ENCODE data around the gene AACS.

Gene AACS

GRCh38 chr12:125149160-125150108 lies 84.2 kb downstream of the AACS start:
- DNase-seq, result no peak

DNA sequence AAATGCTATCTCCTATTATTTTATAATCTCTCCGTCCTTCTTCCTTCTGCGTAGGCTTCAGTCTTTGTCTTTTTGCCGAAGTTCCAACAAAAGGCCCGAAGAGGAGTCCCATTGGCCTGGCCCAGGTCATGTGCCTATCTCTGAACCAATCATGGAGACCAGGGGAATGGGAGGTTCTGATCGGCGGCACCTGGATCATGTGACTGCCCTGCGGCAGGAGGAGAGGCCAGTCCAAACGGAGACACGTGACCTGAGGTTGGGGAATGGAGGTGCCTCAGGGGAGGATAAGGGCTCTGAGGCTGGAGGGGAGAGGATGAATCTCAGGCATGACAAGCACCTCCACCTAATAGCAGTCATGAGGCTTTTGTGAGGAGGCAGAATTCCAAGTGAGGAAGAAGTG lies 86.0 kb downstream of the AACS start:
- no peak for DNase-seq

DNA sequence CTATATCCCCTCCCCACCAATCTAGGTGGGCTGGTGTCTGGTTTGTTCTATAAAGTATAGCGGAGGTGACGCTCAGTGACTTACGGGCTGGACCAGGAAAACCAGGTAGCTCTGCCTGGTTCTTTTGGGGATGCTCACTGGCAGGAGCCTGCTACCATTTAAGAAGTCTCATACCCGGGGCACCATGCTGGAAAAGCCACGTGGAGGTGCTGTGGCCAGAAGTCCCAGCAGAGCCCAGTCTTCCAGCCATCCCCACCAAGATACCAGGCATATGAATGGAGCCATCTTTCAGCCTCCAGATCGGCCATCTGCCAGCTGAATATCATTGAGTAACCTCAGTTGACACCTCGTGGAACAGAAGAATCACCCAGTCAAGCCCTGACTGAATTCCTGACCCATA lies 87.2 kb downstream of the AACS start:
- DNase-seq, result no peak

DNA sequence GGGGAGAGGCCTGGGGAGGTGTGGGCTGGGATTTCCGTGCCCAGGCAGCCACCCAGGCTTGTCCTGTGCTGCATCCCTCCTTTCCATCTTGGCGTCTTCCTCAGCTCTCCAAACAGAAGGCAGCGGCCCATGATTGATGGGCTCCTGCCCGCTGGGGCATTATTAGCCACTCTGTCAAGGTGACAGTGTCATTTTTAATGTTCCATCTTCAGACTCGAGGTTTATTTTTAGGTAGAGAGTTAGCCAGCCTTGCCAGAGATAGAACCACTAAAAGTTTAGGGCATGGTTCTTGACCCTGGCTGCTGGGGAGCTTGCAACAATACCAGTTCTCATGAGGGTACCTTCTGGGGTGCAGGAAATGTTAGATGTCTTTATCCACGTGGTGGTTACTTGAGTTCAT lies 90.1 kb downstream of the AACS start:
- DNase-seq, result no peak

DNA sequence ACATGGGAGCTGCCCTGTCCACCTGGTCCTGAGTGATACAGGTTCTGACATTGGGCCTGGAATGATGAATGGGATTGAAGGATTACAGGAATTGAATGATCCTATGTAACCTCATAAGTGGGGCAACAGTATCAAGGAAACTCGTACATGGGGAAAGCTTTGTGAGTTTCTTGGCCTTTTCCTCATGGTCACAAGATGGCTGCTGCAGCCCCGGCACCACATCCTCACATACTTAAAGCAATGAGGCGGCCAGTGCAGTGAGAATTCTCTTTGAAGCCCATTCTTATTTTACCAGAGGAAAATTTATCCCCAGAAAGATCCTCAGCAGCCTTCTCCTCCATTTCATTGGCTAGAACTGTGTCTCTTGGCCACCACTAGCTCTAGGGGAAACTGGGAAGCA lies 91.9 kb downstream of the AACS start:
- DNase-seq, result no peak

DNA sequence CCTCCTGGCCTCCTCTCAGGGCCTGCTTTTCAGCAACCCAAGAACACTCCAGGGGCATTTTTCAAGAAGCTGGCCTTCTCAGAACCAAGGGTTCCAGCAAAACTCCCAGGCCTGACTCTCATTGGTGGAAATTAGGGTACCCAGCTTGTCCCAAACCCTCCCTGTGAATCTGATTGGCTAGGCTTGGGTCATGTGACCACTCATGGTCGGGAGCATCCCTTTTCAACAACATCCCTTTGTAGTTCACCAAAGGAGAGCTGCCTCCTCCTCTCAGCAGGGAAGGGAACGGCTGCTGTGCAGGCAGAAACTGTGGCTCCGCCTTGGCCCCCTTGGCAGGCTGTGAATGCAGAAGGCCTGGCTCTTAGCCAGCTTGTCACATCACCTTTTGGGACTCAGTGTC lies 94.5 kb downstream of the AACS start:
- no peak for DNase-seq

DNA sequence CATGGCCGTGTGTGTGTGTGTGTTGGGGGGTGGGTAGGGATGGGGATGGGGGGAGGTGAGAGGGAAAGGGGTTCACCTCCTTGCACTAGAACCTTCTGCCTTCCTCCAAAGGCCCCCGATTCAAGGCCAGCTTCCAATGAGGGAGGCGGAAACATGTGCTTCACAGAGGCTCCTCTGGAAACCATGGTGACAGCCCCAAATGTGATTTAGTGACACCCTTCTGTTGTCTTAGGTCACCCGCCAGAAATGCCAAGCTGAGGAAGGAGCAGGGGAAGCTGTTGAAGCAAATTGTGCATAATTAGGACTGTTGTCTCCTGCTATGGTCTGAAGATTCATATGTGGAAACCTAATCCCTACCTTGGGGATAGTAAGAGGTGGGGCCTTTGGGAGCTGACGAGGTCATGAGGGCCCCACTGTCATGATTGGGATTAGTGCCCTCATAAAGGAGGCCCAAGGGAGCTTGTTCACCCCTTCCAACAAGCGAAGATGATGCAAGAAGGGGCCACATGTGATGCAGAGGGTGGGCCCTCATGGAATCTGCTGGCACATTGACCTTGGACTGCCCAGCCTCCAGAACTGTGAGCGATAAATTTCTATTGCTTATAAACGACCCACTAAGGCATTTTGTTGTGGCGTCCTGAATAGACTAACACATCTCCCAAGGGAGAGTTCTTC lies 95.2 kb downstream of the AACS start:
- no peak for DNase-seq

DNA sequence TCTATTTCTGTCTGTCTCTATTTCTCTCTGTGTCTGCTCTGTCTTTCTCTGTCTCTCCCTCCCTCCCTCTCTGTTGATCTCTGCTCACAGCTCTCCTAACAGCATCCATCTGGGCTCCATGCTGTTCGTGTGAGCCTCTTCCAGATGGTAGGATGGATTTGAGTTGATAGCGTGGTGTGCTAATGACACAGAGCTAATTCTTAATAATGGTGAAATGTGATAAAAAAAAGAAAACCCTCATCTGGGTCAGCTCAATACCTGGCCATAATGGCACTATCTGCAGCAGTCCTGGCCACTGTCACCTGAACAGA lies 96.4 kb downstream of the AACS start:
- no peak for DNase-seq

DNA sequence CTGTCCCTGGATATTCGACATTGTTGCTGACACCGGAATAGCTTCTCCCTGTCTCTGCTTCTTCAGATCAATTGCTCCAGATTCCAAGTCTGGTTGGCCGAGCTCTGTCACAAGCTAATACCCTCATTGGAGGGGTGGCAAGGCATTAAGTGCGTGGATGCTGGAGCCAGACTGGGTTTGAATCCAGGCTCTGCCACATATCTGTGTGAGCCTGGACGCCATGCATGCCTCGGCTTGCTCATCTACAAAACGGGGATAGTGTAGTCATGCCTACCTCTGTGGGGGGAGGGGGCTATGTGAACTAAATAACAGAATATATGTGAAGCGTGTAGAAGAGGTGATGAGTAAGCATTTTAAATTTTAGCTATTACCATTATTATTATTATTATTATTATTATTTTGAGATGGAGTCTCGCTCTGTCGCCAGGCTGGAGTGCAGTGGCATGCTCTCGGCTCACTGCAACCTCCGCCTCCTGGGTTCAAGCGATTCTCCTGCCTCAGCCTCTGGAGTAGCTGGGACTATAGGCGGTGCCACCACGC lies 97.3 kb downstream of the AACS start:
- DNase-seq, result no peak

GRCh38 chr12:125163148-125163547 lies 97.9 kb downstream of the AACS start:
- no peak for DNase-seq

DNA sequence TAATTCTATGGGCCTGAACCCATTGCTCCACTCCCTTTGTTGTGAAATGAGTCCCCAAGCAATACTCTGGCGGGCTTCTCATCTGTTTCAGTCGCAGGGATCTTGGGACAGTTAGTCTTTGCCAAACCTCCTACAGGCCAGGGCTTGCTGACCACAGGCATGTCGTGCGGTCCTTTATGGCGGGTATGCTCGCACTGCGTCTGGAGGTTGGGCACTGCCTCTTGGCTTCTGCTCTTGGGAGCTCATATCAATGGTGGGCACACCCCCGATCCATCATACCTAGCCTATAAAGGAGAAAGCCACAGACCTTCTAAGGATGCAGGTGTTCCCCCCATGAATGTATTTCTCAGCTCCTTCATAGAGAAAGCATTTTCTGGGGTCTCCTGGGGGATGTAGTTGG lies 99.3 kb downstream of the AACS start:
- DNase-seq, result no peak

GRCh38 chr12:125166041-125166440 lies 100.8 kb downstream of the AACS start:
- DNase-seq, result no peak

DNA sequence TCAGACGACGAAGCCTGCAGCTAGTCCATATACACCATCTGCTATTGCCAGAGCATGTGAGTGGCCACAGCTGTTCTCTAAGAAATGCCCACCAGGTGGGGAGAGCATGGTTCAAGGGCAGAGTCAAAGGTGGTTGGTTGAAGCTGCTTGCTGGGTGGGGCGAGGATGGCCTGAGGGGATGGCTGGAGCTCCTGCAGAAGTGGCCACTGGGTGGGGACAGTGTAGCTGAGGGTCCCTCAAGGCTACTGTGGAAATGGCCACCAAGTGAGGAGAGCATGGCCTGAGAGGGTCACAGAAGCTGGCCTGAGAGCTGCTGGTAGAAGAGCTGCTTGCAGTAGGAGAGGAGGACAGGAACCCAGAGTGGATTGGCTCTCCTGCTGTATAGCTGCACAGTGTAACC lies 102.4 kb downstream of the AACS start:
- DNase-seq, result no peak

DNA sequence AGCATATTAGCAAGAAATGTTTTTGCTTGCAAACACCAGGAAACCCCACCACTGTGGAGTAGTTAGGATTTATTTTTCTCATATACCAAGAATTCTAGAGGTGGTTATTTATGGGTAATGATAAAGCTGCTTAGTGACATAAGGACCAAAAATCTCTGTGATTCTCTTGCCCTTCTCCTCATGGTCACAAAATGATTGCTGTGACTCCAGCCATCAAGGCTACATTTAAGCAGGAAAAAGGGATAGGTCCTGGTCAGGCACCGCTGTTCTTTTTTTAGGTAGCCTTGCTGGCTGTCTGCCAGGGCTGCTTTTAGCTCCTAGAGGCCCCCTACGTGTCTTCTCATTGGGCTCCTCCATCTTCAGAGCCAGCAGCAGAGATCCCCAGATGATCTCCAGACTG lies 104.2 kb downstream of the AACS start:
- DNase-seq, result no peak

DNA sequence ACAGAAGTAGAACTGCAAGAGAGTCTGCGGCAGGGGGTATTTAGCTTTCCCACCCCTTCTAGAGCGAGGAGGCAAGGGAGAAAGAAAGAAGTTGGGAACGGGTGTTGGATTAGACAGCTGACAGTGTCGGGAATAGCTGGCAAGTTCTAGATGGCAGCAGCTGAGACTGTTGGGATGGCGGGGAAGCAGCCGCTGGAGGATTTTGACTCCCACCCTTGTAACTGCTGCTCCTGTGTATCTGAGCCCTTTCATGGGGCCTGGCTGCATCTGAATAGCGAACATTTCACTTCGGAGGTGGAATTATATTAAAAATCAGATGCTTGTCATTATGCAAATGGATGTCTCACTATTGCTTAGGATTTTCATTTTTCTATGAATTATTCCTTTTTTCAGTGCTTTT lies 104.6 kb downstream of the AACS start:
- DNase-seq, result peak in 1 of 51 donors; percentile 30

GRCh38 chr12:125171267-125171666 lies 106.0 kb downstream of the AACS start:
- DNase-seq, result no peak

GRCh38 chr12:125172231-125172850 lies 107.1 kb downstream of the AACS start:
- DNase-seq, result peak in 2 of 51 donors; percentile 9 to 11

DNA sequence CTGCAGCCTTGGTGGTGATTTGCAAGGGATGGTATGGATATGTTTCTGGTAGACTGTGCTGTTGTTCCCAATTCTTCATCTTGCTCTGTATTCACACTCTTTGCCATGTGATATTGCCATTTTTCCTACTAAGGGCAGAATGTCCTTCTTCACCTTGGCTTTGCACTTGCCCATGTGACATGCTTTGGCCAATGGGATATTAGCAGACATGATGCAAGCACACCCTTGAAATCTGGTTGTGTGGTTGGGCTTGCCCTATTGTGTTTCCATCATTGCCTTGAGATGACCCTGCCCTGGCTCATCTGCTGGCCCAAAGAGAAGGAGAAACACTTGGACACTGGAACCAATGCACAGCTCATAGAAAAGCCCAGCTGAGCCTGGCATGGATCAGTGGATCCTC lies 110.3 kb downstream of the AACS start:
- no peak for DNase-seq

- no peak for DNase-seq
Measured at GRCh38 chr12:125178222-125178621, 113.0 kb downstream of the AACS start.

DNA sequence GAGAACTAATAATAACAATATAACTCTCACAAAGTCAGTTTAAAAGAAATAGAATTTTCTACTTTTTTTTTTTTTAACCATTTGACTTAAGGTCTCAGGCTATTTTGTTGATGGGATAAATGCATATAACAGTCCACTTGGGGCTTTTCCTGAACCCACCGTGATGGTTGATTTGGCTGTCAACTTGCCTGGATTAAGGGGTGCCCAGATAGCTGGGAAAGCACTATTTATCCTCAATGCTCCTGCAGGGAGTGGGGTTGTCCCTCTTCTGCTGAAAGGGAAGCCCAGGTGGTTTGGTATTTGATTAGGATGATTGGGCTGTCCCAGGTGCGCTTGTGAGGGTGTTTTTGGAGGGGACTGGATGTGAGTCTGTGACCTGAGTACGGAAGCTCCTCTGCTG lies 114.9 kb downstream of the AACS start:
- DNase-seq, result no peak

DNA sequence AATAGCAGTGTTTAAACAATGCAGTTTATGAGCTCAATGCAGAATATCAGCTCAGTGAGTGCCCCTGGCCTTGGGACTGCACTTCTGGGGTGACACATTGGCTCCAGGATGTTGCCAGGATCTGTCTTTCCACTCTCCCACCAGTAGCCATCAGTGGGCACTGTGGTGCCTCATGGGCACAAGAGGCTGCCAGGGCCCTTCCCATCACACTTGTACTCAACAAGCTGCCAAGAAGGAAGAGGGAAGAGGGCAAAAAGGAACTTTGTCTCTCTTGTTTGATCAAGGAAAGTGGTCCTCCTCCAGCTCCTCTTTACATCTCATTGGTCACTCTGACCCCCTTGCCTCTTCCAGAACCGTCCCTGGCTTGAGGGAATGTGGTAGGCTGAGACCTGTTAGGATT lies 115.9 kb downstream of the AACS start:
- DNase-seq, result no peak
